ENCODE results near the gene SIGMAR1. TPM values are rescaled to one million over a fixed set of nuclear protein-coding genes. Genes with fewer than 3 reads are reported as not detected.

The SIGMAR1 gene
- total and polyA plus RNA-seq, 12 donors, result 34.6 to 158 (median 83.0) TPM

DNA sequence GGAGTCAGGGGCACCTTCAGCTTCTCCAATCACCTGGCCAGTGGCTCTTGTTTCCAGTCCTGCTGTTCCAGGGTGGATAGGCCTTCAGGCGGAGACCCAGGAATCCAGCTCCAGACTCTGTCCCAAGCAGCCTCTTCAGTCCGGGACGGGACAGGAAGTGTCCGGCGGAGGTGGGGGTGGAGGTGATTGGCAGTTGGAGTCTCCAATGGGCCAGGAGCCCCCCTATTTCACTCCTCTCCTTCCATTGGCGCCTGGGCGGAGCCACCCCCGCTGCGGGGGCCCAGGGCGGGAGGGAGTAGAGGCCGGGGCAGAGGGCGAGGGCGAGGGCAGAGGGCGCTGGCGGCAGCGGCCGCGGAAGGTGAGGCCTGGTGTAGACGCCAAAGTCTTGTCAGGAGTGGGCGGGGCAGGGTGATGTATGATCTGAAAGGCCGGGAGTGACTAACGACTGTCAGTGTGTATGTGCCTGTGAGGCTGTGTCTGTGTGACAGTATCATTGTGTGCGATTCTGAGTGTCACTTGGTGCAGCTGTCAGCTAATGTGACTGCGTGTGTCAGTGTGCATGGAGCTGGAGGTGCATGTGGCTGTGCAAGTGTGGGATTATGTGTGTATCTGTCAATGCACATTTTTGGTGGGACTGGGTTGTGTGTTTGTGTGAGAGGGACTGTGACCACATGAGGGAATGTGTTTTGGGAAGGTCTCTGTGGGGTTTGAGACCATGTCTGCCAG lies 14.5 kb upstream of the SIGMAR1 start, which contains the start of gene IL11RA:
Gene IL11RA, plus strand, starts transcription at position 310 of the 726 bp plus-strand sequence. CDS start 3,033 bp downstream, outside the sequence.
- H3K27ac ChIP-seq, result peak within 1 kb of the TSS; percentile 14 to 87 (median 69)

DNA sequence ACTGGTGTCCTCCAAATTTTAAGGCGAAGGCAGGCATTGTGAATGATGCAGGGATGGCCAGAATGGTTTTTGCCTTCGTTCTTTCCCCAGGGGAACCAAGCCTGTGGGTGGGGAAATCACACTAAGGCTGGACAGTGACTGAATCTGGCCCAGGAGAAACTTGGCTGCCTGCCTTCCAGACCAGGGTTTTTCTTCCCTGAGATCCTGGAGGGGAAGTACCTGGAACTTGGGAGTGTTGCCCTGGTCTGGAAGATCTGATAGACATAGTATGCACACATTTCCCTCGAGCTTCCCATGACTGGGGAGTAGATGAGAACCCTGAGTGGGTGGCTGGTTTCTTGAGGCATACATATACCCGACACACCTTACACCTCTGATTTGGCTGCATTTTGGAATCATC lies 13.7 kb upstream of the SIGMAR1 start:
- Histone ChIP-seq H3K4me3 (peak overlapping the region in 1 of 4 donors; percentile 30), H3K27ac (peak overlapping the region; percentile 14 to 87 (median 69)), H3K9me3 (replicated peaks in 1 of 3) (no peaks in the 10 kb centered on the region), H3K4me1 (replicated peaks in 1 of 2) (peaks cover 41 to 52% of the 10 kb centered on the region in 2 donors), H3K36me3 (replicated peaks in 1 of 2) (peaks cover 0 to 26% of the 10 kb centered on the region in 2 donors), H3K27me3 (no peaks in the 10 kb centered on the region)
- WGBS, 4 donors, result 33 to 50% (median 37%) methylated on average over 4 of the region's 4 CpGs
- TF ChIP-seq POLR2A (IDR thresholded peaks at IDR 0.05), result no peak
- TF ChIP-seq, protein P1, sequence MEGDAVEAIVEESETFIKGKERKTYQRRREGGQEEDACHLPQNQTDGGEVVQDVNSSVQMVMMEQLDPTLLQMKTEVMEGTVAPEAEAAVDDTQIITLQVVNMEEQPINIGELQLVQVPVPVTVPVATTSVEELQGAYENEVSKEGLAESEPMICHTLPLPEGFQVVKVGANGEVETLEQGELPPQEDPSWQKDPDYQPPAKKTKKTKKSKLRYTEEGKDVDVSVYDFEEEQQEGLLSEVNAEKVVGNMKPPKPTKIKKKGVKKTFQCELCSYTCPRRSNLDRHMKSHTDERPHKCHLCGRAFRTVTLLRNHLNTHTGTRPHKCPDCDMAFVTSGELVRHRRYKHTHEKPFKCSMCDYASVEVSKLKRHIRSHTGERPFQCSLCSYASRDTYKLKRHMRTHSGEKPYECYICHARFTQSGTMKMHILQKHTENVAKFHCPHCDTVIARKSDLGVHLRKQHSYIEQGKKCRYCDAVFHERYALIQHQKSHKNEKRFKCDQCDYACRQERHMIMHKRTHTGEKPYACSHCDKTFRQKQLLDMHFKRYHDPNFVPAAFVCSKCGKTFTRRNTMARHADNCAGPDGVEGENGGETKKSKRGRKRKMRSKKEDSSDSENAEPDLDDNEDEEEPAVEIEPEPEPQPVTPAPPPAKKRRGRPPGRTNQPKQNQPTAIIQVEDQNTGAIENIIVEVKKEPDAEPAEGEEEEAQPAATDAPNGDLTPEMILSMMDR (IDR thresholded peaks at IDR 0.05), result no peak
- peak; percentile 55 to 78 (median 70) for DNase-seq
- intact Hi-C loops (cut with DNase I), result loop anchor here in 1 of 2 donors (10.0 kb wide), 1 partner anchor 53 kb away; no protein-coding TSS in a partner anchor

More for the DNA sequence above, 14.5 kb upstream of the SIGMAR1 start, which contains the start of gene IL11RA:
- peaks cover 0 to 26% of the 10 kb centered on the region in 2 donors for H3K36me3 ChIP-seq (replicated peaks in 1 of 2)
- intact Hi-C loops (cut with DNase I), result loop anchor here in 1 of 2 donors (10.0 kb wide), 1 partner anchor 53 kb away; no protein-coding TSS in a partner anchor
- H3K4me1 ChIP-seq (replicated peaks in 1 of 2), result peaks cover 40 to 50% of the 10 kb centered on the region in 2 donors
- H3K4me3 ChIP-seq, result peak within 1 kb of the TSS in 1 of 4 donors; percentile 30
- TF ChIP-seq, protein P1 (IDR thresholded peaks at IDR 0.05), result no peak
- TF ChIP-seq POLR2A (IDR thresholded peaks at IDR 0.05), result peak in 1 of 2 donors; percentile 55
- peak; percentile 89 to 96 (median 91) for DNase-seq
- H3K27me3 ChIP-seq, result no peaks in the 10 kb centered on the region
- no peaks in the 10 kb centered on the region for H3K9me3 ChIP-seq (replicated peaks in 1 of 3)
- WGBS, 4 donors, result 0 to 11% (median 6%) methylated on average over 9 to 24 of the region's 24 CpGs

DNA sequence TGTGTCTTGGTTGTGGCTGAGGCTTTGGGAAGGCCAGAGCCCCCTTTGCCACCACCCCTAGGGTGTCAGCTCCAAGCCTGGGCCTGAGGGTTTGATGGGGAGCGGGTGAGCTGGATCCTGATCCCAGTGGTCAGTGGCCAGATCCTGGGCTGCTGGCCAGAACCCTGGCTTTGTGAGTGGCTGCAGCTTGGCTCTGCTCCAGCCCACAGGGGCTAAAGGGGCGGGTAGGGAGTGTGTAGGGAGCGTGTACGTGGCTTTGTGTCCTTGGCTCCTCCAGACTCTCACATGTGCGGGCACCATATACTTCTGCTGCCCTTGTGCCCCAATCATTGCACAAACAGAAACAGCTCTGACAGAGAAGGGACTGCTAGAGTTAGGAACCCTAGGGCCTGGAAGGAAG lies 13.2 kb upstream of the SIGMAR1 start:
- Histone ChIP-seq H3K27me3 (no peaks in the 10 kb centered on the region), H3K4me3 (no peak overlapping the region), H3K36me3 (replicated peaks in 1 of 2) (peaks cover 0 to 26% of the 10 kb centered on the region in 2 donors), H3K4me1 (replicated peaks in 1 of 2) (peaks cover 45 to 57% of the 10 kb centered on the region in 2 donors), H3K9me3 (replicated peaks in 1 of 3) (no peaks in the 10 kb centered on the region), H3K27ac (peak overlapping the region in 3 of 5 donors; percentile 69 to 87 (median 73))
- 39 to 86% (median 60%) methylated on average over 2 to 5 of the region's 5 CpGs for WGBS, 4 donors
- intact Hi-C loops (cut with DNase I), result loop anchor here in 1 of 2 donors (10.0 kb wide), 1 partner anchor 54 kb away; no protein-coding TSS in a partner anchor
- peak; percentile 34 to 66 (median 56) for DNase-seq
- TF ChIP-seq, protein P1 (IDR thresholded peaks at IDR 0.05), result no peak
- no peak for TF ChIP-seq POLR2A (IDR thresholded peaks at IDR 0.05)

DNA sequence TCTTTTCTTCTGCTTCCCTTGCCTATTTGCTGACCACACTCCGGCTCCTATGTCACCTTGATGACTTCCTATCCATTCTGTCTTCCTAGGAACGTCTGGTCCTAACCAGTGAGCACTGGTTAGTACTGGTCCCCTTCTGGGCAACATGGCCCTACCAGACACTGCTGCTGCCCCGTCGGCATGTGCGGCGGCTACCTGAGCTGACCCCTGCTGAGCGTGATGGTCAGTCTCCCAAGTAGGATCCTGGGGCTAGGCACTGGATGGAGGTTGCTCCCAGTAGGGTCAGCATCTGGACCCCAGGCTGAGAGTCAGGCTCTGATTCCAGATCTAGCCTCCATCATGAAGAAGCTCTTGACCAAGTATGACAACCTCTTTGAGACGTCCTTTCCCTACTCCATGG lies 11.1 kb upstream of the SIGMAR1 start:
- DNase-seq, result no peak
- intact Hi-C loops (cut with DNase I), result no loop called here
- H3K36me3 ChIP-seq (replicated peaks in 1 of 2), result peaks cover 0 to 26% of the 10 kb centered on the region in 2 donors
- H3K27ac ChIP-seq, result no peak overlapping the region
- H3K9me3 ChIP-seq (replicated peaks in 1 of 3), result no peaks in the 10 kb centered on the region
- 85 to 99% (median 92%) methylated on average over 3 to 8 of the region's 8 CpGs for WGBS, 4 donors
- no peaks in the 10 kb centered on the region for H3K27me3 ChIP-seq
- H3K4me3 ChIP-seq, result no peak overlapping the region
- TF ChIP-seq, protein P1 (IDR thresholded peaks at IDR 0.05), result no peak
- no peak for TF ChIP-seq POLR2A (IDR thresholded peaks at IDR 0.05)
- H3K4me1 ChIP-seq (replicated peaks in 1 of 2), result peaks cover 45 to 49% of the 10 kb centered on the region in 2 donors

Data from adrenal gland (tissue), 12 donors.